ENCODE data around the gene TMEM181.
"Not testable (repeated sequence)": the region's sequence is repeated elsewhere in the genome, so short reads cannot be mapped to it uniquely, and the experiment has no call there.

TMEM181 gene

DNA sequence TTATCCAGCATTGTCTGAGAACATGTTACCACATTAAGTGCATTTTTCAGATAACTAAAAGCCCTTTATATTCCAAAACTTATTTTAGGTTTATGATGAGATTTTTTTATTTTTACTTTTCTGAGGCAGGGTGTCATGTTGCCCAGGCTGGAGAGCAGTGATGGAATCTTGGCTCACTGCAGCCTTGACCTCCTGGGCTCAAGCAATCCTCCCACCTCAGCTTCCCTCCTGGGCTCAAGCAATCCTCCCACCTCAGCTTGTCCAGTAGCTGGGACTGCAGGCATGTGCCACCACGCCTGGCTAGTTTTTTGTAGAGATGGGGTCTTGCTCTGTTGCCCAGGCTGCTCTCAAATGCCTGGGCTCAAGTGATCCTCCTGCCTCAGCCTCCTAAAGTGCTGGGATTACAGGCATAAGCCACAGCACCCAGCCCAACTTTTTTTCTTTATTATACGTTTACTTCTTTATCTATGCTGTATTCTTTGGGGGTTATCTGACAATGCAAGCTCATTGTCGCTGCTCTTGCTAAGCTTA lies 78.5 kb downstream of the TMEM181 start:
- no peak for DNase-seq (ENCODE audit: low spot score)

DNA sequence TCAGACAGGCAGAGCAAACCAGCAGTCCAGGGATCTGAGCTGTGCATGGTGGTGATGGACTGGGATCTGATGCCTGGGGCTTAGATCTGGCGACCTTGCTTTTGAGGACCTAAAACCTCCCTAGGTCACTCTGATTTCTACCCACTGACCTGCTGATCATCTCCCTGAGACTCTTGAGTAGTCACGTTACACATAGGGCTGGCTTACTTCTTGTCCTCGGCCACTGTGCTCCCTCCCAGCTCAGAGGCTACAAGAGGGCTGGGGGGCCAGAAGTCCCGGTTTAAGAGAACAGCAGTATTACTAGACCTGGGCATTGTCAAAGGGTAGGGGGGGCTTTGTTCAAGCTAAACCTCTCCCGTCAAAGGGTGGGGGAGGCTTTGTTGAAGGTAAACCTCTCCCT lies 79.2 kb downstream of the TMEM181 start:
- no peak for DNase-seq (ENCODE audit: low spot score)

DNA sequence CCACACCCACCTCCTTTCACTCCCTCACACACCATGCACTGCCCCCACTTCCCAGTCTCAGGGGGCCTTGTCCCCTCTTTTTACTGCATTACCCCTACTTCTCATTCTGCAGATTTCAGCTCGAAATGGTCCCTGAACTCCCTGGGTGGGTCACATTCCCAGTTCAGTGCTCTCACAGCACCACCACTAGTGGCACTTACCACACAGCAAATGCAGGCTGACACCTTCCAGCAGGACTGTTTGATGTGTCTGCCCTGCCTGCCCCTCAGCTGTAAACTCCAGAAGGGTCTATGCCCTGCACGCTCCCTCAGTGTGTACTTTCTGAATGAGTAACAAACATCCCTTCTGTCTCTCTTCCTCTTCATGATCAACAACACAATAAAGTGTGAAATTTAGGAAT lies 80.6 kb downstream of the TMEM181 start:
- DNase-seq (ENCODE audit: low spot score): no peak

GRCh38 chr6:158642097-158642601 lies 82.3 kb downstream of the TMEM181 start:
- no peak for DNase-seq (ENCODE audit: low spot score)

GRCh38 chr6:158643836-158644230 lies 83.9 kb downstream of the TMEM181 start:
- no peak for DNase-seq (ENCODE audit: low spot score)

- DNase-seq (ENCODE audit: low spot score): peak; percentile 93
Observed at GRCh38 chr6:158644231-158645063, 84.6 kb downstream of the TMEM181 start, which contains the start of gene DYNLT1. TSS of gene DYNLT1 (minus strand) at chr6:158644743. CDS start at chr6:158644708, 35 bp downstream.

GRCh38 chr6:158645064-158646022 lies 85.5 kb downstream of the TMEM181 start:
- peak; percentile 76 for DNase-seq (ENCODE audit: low spot score)

- no peak for DNase-seq (ENCODE audit: low spot score)
Observed at GRCh38 chr6:158646023-158646910, 86.4 kb downstream of the TMEM181 start.

DNA sequence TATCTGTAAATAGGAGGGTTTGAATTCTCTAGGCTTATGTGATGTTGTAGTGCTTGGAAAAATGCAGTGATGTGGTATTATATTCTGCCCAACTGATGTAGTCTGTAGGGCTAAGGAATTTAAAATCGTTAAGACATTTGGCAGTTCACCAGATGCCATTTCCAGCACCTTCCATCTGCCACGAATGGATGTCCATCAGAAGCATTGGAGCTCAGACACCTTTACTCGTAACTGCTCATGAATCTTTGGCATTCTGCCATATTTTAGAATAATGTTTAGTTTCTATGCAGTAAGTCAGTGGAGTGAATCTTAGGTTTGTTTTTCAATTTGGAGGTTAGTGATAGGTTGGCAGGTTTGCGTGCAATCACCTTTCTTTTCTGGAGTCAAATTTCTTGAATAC lies 87.6 kb downstream of the TMEM181 start:
- DNase-seq (ENCODE audit: low spot score): no peak

- DNase-seq (ENCODE audit: low spot score): peak; percentile 89
Observed at GRCh38 chr6:158648682-158649131, 88.8 kb downstream of the TMEM181 start.

DNA sequence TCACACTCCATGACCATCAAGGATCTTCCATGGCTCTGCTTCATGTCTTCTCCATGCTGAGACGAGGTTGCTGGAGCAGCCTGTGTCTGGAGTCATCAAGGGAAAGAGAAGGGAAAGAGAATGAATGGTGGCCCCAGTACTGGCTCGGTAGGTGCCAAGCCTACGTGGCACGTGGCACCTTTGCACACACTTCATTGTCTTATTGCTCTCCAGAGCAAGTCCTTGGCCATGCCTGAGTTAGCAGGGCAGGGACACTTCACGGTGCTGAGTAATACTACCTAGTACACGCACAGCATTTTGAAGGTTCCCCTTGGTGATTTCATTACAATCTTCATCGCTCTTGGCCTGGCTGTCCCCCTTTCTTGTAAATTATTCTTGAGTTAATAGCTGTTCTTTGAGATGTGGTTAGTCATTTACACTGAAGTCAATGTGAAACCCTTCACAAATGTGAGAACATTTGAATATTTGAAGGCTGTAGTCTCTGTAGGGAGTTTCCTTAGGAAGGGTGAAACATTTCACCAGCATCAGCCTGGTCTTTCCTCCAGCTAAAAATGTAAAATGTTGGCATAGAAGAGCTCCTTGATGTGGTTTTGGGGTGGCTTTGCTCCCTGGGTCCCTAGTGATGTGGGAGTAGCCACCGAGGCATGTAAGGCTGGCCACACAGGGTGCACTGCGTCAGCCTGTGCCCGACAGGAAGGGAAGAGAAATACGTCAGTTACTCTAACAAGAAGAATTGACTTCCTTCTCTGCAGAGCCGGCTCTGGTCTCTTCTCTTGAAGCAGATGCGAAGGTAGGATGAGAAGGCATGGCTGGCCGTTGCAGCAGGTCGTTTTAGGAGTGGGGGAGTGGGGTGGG lies 89.6 kb downstream of the TMEM181 start, which contains the start of gene SYTL3:
SYTL3 (plus strand) TSS at position 766 of the 855 bp plus-strand sequence. CDS start 13,215 bp downstream, outside the sequence.
- peak; percentile 91 for DNase-seq (ENCODE audit: low spot score)

GRCh38 chr6:158651981-158652737 lies 92.3 kb downstream of the TMEM181 start:
- not testable (repeated sequence) for DNase-seq (ENCODE audit: low spot score)

GRCh38 chr6:158653577-158654354 lies 93.9 kb downstream of the TMEM181 start:
- peak; percentile 96 for DNase-seq (ENCODE audit: low spot score)

DNA sequence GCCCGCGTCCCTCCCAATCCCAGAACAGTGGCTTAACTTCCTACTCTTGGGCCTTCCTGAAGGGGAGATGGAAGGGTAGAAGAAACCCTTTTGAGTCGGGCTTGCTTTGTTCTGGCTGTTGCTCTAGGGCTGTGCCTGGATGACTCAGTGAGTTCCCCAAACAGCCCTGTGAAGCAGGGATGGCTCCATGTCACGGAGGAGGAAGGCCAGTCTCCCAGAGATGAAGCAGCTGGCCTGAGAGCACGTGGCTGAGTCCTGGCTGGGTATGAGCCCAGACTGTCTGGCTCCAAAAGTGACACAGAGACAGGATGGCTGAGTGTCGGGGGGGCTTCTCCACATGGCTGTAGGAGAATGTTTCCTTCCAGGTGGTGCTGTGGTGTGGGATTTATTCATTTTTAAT lies 94.6 kb downstream of the TMEM181 start:
- no peak for DNase-seq (ENCODE audit: low spot score)

DNA sequence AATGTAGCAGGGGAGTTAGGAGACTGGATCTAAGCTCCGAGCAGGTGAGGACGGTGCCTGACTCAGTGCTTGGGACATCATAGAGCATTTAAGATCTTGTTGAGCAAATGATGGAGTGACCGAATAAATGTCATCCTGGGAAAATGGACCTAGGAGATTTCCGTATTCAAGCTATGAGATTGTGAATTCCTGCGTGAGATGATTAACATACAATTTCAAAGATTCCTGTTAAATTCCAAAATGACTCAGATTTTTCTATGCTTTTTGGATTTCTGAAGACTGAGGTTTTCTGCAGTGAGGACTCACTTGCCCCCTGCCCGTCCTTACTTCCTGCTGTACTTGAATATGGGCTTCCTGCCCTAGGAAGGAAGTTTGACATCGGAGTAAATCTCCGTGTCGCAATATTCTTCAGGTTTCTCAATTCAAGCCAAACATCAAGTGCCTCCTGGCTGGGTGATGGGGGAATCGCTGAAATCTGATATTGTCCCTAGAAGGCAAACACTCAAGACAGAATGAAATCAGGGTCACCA lies 95.1 kb downstream of the TMEM181 start:
- DNase-seq (ENCODE audit: low spot score): peak; percentile 43

GRCh38 chr6:158655569-158656450 lies 95.9 kb downstream of the TMEM181 start:
- no peak for DNase-seq (ENCODE audit: low spot score)

- not testable (repeated sequence) for DNase-seq (ENCODE audit: low spot score)
Observed at GRCh38 chr6:158656986-158657385, 97.1 kb downstream of the TMEM181 start.

All from activated CD4-positive, alpha-beta T cell treated with anti-CD3 and anti-CD28 coated beads, Interleukin-2, Interleukin-4, amounts not matched to agents 100 ng/mL and 50 ng/mL, durations not matched to agents 16 hours and 8 hours (primary cell).